ENCODE measurements around the gene CCDC121. TPM values are rescaled to one million over a fixed set of nuclear protein-coding genes. Genes with fewer than 3 reads are reported as not detected.

The CCDC121 gene
- total and polyA plus RNA-seq, 2 of the 4 experiments (the other 2 are of a cell fraction): 0.65 to 2.0 TPM

- H4K91ac ChIP-seq (ENCODE audit: insufficient read depth, low read depth, low read length): no peak overlapping the region
- ChIA-PET POLR2A (ENCODE audit: unreplicated experiment) (no interaction called here), CTCF (no interaction called here)
- no peaks in the 10 kb centered on the region for H3K27me3 ChIP-seq (ENCODE audit: control insufficient read depth, insufficient read depth, low read length)
- H3K4me3 ChIP-seq (ENCODE audit: insufficient read depth, low read depth, low read length): no peak overlapping the region
- no peak overlapping the region for H2BK5ac ChIP-seq (ENCODE audit: low read depth, low read length, poor library complexity, severe bottlenecking)
- H4K20me1 ChIP-seq (ENCODE audit: insufficient read depth, low read length): no peaks in the 10 kb centered on the region
- H2BK120ac ChIP-seq (ENCODE audit: low read depth, low read length): no peak overlapping the region
- no peak overlapping the region for H3K18ac ChIP-seq (ENCODE audit: low read depth, low read length)
- intact Hi-C loops (cut with micrococcal nuclease) (loop anchor here (10.0 kb wide), 1 partner anchor 220 kb away; the partner anchor contains the start of gene PPM1G), in situ Hi-C loops (cut with MboI; ENCODE audit: low sequenced_read_pairs) (no loop called here), dilution Hi-C loops (cut with HindIII; ENCODE audit: low sequenced_read_pairs, unreplicated experiment) (no loop called here)
- H3K9me3 ChIP-seq (ENCODE audit: control insufficient read depth, insufficient read depth, low read length): no peaks in the 10 kb centered on the region
- no peak overlapping the region for H3K56ac ChIP-seq (ENCODE audit: extremely low read depth, insufficient read depth, low read length)
- H4K8ac ChIP-seq (ENCODE audit: low read depth in 2 of 2, low read length in 2 of 2): no peak overlapping the region
- no peak overlapping the region for H3K4ac ChIP-seq (ENCODE audit: low read depth, low read length)
- H2AK5ac ChIP-seq (ENCODE audit: low read depth, low read length): no peak overlapping the region
- H3K4me2 ChIP-seq (ENCODE audit: low read depth, low read length): no peak overlapping the region
- H2AFZ ChIP-seq (replicated peaks; ENCODE audit: low read length, poor library complexity): no peak overlapping the region
- H3K27ac ChIP-seq (ENCODE audit: insufficient read depth, low read length): no peak overlapping the region
- peaks cover 14% of the 10 kb centered on the region for H3K4me1 ChIP-seq (ENCODE audit: control insufficient read depth, insufficient read depth, low read length)
- H3K23ac ChIP-seq (ENCODE audit: low read depth, low read length): no peak overlapping the region
- H2BK20ac ChIP-seq (ENCODE audit: low read depth, low read length): no peak overlapping the region
- TF ChIP-seq, protein P1, sequence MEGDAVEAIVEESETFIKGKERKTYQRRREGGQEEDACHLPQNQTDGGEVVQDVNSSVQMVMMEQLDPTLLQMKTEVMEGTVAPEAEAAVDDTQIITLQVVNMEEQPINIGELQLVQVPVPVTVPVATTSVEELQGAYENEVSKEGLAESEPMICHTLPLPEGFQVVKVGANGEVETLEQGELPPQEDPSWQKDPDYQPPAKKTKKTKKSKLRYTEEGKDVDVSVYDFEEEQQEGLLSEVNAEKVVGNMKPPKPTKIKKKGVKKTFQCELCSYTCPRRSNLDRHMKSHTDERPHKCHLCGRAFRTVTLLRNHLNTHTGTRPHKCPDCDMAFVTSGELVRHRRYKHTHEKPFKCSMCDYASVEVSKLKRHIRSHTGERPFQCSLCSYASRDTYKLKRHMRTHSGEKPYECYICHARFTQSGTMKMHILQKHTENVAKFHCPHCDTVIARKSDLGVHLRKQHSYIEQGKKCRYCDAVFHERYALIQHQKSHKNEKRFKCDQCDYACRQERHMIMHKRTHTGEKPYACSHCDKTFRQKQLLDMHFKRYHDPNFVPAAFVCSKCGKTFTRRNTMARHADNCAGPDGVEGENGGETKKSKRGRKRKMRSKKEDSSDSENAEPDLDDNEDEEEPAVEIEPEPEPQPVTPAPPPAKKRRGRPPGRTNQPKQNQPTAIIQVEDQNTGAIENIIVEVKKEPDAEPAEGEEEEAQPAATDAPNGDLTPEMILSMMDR (conservative IDR thresholded peaks at IDR 0.05; ENCODE audit: low read depth, low read length): no peak
- TF ChIP-seq POLR2A (IDR thresholded peaks at IDR 0.05; ENCODE audit: low read depth, low read length): no peak
- TF ChIP-seq, protein P2, sequence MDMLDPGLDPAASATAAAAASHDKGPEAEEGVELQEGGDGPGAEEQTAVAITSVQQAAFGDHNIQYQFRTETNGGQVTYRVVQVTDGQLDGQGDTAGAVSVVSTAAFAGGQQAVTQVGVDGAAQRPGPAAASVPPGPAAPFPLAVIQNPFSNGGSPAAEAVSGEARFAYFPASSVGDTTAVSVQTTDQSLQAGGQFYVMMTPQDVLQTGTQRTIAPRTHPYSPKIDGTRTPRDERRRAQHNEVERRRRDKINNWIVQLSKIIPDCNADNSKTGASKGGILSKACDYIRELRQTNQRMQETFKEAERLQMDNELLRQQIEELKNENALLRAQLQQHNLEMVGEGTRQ (IDR thresholded peaks at IDR 0.05; ENCODE audit: low read depth, low read length): no peak
- TF ChIP-seq FOS (IDR thresholded peaks at IDR 0.05; ENCODE audit: low read depth, low read length): no peak
- TF ChIP-seq CHD1 (IDR thresholded peaks at IDR 0.05; ENCODE audit: low read depth, low read length): no peak
- TF ChIP-seq RCOR1 (IDR thresholded peaks at IDR 0.05; ENCODE audit: insufficient replicate concordance, low read length): no peak
- no peak for TF ChIP-seq CEBPB (IDR thresholded peaks at IDR 0.05; ENCODE audit: low read depth, low read length)
- no peak for TF ChIP-seq RFX5 (IDR thresholded peaks at IDR 0.05; ENCODE audit: low read depth, low read length)
- TF ChIP-seq, protein P3, sequence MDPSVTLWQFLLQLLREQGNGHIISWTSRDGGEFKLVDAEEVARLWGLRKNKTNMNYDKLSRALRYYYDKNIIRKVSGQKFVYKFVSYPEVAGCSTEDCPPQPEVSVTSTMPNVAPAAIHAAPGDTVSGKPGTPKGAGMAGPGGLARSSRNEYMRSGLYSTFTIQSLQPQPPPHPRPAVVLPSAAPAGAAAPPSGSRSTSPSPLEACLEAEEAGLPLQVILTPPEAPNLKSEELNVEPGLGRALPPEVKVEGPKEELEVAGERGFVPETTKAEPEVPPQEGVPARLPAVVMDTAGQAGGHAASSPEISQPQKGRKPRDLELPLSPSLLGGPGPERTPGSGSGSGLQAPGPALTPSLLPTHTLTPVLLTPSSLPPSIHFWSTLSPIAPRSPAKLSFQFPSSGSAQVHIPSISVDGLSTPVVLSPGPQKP (IDR thresholded peaks at IDR 0.05; ENCODE audit: borderline replicate concordance, low read depth, low read length): no peak
- no peak for TF ChIP-seq MAFK (IDR thresholded peaks at IDR 0.05; ENCODE audit: low read depth, low read length)
- TF ChIP-seq MAZ (IDR thresholded peaks at IDR 0.05; ENCODE audit: borderline replicate concordance, low read depth, low read length): no peak
- BruUV-seq (replicated peaks): no TSS peak
- peaks cover 8% of the 10 kb centered on the region for H3K9me1 ChIP-seq (ENCODE audit: insufficient read depth, low read length)
- ATAC-seq (ENCODE audit: low read depth) (no peak), DNase-seq (no peak)
- H2BK15ac ChIP-seq (ENCODE audit: low read depth, low read length): no peak overlapping the region
- peaks cover 15% of the 10 kb centered on the region for H3K36me3 ChIP-seq (ENCODE audit: control insufficient read depth, insufficient read depth, low read length)
- H3K14ac ChIP-seq (replicated peaks; ENCODE audit: low read depth, low read length): no peak overlapping the region
- H4K5ac ChIP-seq (ENCODE audit: low read depth, low read length): no peak overlapping the region
- H3K79me1 ChIP-seq (ENCODE audit: low read depth in 1 of 2, low read length in 2 of 2): peaks cover 12 to 25% of the 10 kb centered on the region in 2 experiments
- H3K9ac ChIP-seq (ENCODE audit: low read depth, low read length): no peak overlapping the region
- H2AK9ac ChIP-seq (replicated peaks; ENCODE audit: low read depth, low read length, poor library complexity): no peak overlapping the region
Observed at GRCh38 chr2:27624943-27625342, 3.9 kb downstream of the CCDC121 start.
